H1 (cell line): Measurements from ENCODE around the gene ADAMTSL2. TPM values are rescaled to one million over a fixed set of nuclear protein-coding genes. Genes with fewer than 3 reads are reported as not detected.

Source experiments
- BCL11A ChIP-seq, 2 experiments: IDR thresholded peaks; one replicate each; pipeline ENCODE4 v1.6.1; 2011; ENCODE audit warnings: low read depth in 2 of 2, low read length in 2 of 2, mild to moderate bottlenecking in 2 of 2
- CHD2 ChIP-seq: IDR thresholded peaks from 2 replicates; pipeline ENCODE4 v1.6.1; 2012; ENCODE audit warnings: low read length, improper control_type of control experiment
- HDAC6 ChIP-seq: IDR thresholded peaks from one replicate; pipeline ENCODE4 v1.7.1; 2012; ENCODE audit warnings: low read depth, mild to moderate bottlenecking, inconsistent platforms, low read length, moderate library complexity
- MAFK ChIP-seq: IDR thresholded peaks from 2 replicates; pipeline ENCODE4 v1.6.1; 2012; ENCODE audit warnings: low read depth, mild to moderate bottlenecking, improper control_type of control experiment, low read length
- POLR2AphosphoS5 ChIP-seq: IDR thresholded peaks from 2 replicates; pipeline ENCODE4 v1.6.1; 2011; ENCODE audit warnings: low read depth, low read length
- SP2 ChIP-seq: IDR thresholded peaks from 2 replicates; pipeline ENCODE4 v1.6.1; 2012; ENCODE audit warnings: mild to moderate bottlenecking, low read length, inconsistent platforms
- polyA plus RNA-seq, 7 experiments: library from polyadenylated mRNA; depleted of rRNA in 3 of 7; stranded (reverse) in 5 of 7; unstranded in 2 of 7; fragments of >200 nt in 5 of 7; fragments of 200-250 nt in 2 of 7; gene quantifications; 1 replicate in 5 of 7; 2 replicates in 1 of 7; 4 replicates in 1 of 7; pipeline versions ENCODE4 v1.2.1 to v1.2.3, GENCODE V29; 2011 to 2013; ENCODE audit warnings: missing spikeins in 2 of 7, mixed read lengths in 2 of 7
- total RNA-seq: library from RNA; stranded (reverse); fragmentation: NEBNext Ultra II Directional; extraction: Animal tissue kit (Norgen Biotek cat#: 25700); gene quantifications from 2 replicates; pipeline ENCODE4 v1.2.1, GENCODE V29; 2021

ADAMTSL2 gene
- total and polyA plus RNA-seq, 2 of the 8 experiments (the other 6 are each of a cell fraction or from before 2014, with no cell fraction given): 0.74 to 0.76 TPM

DNA sequence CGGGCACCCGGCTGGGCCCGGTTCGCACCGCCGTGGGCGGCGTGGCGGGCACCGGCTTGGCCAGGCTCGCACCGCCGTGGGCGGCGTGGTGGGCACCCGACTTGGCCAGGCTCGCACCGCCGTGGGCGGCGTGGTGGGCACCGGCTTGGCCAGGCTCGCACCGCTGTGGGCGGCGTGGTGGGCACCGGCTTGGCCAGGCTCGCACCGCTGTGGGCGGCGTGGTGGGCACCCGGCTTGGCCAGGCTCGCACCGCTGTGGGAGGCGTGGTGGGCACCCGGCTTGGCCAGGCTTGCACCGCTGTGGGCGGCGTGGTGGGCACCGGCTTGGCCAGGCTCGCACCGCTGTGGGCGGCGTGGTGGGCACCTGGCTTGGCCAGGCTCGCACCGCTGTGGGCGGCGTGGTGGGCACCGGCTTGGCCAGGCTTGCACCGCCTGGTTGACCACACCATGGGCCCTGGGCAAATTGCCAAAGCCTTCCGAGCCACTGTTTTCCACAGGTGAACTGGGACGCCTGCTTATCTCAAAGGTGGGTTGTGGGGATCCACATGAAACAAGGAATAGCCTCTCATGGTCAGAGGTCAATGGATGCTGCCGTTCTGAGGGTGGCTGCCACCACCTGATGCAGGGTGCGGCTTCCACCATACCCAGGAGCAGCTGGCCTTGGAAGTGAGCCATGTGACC is 28.2 kb downstream of the ADAMTSL2 start (continued):
- no peak for TF ChIP-seq POLR2AphosphoS5
- no peak for TF ChIP-seq HDAC6
- no peak for TF ChIP-seq CHD2
- TF ChIP-seq SP2: no peak
- TF ChIP-seq MAFK: no peak
- no peak for TF ChIP-seq BCL11A (IDR thresholded peaks at IDR 0.05; ENCODE audit: low read depth in 2 of 2, low read length in 2 of 2)
